Prostate gland (tissue), 2 donors: ENCODE results near the gene LMO7.
"Not testable (repeated sequence)": the region's sequence is repeated elsewhere in the genome, so short reads cannot be mapped to it uniquely, and the experiment has no call there.

Experiments
- CTCF ChIP-seq, 4 experiments: fragments of 200-600 bp in 2 of 4; fragments of 450-650 bp in 2 of 4; sonication (generic) in 2 of 4; IDR thresholded peaks; 1 replicate in 3 of 4; 2 replicates in 1 of 4; pipeline ENCODE4 v1.5.1; 2016 to 2019; ENCODE audit warnings: antibody characterized with exemption in 4 of 4, mild to moderate bottlenecking in 2 of 4, moderate library complexity in 2 of 4
- POLR2A ChIP-seq: fragments of 450-650 bp; IDR thresholded peaks from one replicate; pipeline ENCODE4 v1.6.1; 2016; ENCODE audit warnings: antibody characterized with exemption, mild to moderate bottlenecking

- not testable (repeated sequence) for TF ChIP-seq CTCF (IDR thresholded peaks at IDR 0.05); POLR2A
Measured at GRCh38 chr13:75680251-75680650, 44.1 kb downstream of the LMO7 start.
